Measurements from ENCODE around the gene GMPPA.
A peak's percentile ranks its signal among the peaks of the same experiment; 100 is the strongest.

The GMPPA gene

DNA sequence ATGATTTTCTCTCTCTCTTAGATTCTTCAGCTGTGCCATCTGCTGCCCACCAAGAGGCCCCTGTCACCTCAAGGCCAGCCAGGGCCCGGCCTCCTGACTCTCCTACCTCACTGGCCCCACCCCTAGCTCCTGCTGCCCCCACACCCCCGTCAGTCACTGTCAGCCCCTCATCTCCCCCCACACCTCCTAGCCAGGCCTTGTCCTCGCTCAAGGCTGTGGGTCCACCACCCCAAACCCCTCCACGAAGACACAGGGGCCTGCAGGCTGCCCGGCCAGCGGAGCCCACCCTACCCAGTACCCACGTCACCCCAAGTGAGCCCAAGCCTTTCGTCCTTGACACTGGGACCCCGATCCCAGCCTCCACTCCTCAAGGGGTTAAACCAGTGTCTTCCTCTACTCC lies 9.4 kb upstream of the GMPPA start:
- peaks cover under 1% of the 10 kb centered on the region for H3K4me1 Mint-ChIP-seq (ENCODE audit: low read depth)
- H3K27me3 Mint-ChIP-seq: peaks cover 14% of the 10 kb centered on the region
- no peaks in the 10 kb centered on the region for H3K9me3 Mint-ChIP-seq (ENCODE audit: low read depth)
- no peaks in the 10 kb centered on the region for H3K36me3 Mint-ChIP-seq
- no peak overlapping the region for H3K4me3 Mint-ChIP-seq
- H3K27ac Mint-ChIP-seq: no peak overlapping the region

DNA sequence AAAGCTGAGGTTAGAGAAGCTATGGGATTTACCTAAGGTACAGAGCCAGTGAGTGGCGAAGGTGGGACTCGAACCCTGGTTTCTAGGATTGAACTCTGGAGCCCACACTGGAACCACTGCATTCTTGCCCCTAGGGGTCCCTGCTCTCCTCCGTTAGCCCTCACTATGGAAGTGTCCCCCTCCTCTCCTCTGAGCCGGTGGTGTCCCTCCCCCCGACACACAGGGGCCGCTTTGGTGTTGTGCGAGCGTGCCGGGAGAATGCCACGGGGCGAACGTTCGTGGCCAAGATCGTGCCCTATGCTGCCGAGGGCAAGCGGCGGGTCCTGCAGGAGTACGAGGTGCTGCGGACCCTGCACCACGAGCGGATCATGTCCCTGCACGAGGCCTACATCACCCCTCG lies 8.5 kb upstream of the GMPPA start:
- Mint-ChIP-seq H3K27me3 (peaks cover 18% of the 10 kb centered on the region), H3K27ac (no peak overlapping the region), H3K36me3 (no peaks in the 10 kb centered on the region), H3K4me1 (ENCODE audit: low read depth) (no peaks in the 10 kb centered on the region), H3K9me3 (ENCODE audit: low read depth) (no peaks in the 10 kb centered on the region), H3K4me3 (no peak overlapping the region)

- Mint-ChIP-seq H3K27ac (no peak overlapping the region), H3K4me1 (ENCODE audit: low read depth) (no peaks in the 10 kb centered on the region), H3K9me3 (ENCODE audit: low read depth) (no peaks in the 10 kb centered on the region), H3K4me3 (no peak overlapping the region), H3K27me3 (peaks cover 17% of the 10 kb centered on the region), H3K36me3 (no peaks in the 10 kb centered on the region)
Measured at GRCh38 chr2:219490600-219491130, 8.0 kb upstream of the GMPPA start.

DNA sequence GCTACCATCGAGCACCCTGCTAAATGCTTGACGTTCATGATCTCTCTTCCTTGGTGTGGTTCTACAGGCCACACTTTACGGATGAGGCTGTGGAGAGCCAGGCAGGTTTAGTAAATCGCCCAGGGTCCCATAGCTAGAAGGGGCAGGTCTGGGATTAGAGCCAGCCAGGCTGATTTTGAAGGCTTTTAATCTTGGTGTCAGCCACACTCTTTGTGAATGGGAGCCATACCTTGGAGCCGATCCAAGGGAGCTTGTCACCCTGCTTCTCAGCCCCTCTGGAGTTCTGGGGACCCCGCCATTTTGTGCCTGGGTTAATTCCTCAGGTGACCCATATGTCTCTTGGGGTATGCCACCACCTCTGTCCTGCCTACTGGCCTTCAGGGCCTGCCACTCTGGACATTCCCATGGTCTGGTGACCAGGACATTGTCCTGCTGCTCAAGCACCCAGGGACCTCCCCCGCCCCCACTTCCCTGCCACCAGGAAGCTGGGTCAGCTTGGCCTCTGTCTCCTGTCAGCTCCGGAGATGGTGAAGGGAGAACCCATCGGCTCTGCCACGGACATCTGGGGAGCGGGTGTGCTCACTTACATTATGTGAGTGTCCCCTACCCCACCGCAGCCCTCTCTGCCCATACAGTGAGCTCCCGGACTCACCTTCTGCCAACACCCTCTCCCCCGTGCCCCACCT lies 7.3 kb upstream of the GMPPA start:
- no peaks in the 10 kb centered on the region for H3K36me3 Mint-ChIP-seq
- peaks cover under 1% of the 10 kb centered on the region for H3K4me1 Mint-ChIP-seq (ENCODE audit: low read depth)
- H3K9me3 Mint-ChIP-seq (ENCODE audit: low read depth): no peaks in the 10 kb centered on the region
- no peak overlapping the region for H3K27ac Mint-ChIP-seq
- peaks cover 16% of the 10 kb centered on the region for H3K27me3 Mint-ChIP-seq
- H3K4me3 Mint-ChIP-seq: no peak overlapping the region

DNA sequence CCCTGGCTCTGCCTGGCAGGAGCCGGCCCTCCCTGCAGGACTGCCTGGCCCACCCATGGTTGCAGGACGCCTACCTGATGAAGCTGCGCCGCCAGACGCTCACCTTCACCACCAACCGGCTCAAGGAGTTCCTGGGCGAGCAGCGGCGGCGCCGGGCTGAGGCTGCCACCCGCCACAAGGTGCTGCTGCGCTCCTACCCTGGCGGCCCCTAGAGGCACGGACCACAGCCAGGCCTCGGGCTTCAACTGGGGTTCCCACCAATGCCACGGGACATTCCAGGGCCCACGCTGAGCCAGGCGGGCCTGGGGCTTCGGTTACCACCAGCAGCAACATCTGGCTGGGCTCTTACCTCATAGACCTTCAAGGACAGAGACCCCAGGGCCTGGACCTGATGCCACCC lies 6.1 kb upstream of the GMPPA start:
- Mint-ChIP-seq H3K27me3 (peaks cover 22% of the 10 kb centered on the region), H3K9me3 (ENCODE audit: low read depth) (no peaks in the 10 kb centered on the region), H3K36me3 (no peaks in the 10 kb centered on the region), H3K4me3 (no peak overlapping the region), H3K4me1 (ENCODE audit: low read depth) (peaks cover 10% of the 10 kb centered on the region), H3K27ac (no peak overlapping the region)

DNA sequence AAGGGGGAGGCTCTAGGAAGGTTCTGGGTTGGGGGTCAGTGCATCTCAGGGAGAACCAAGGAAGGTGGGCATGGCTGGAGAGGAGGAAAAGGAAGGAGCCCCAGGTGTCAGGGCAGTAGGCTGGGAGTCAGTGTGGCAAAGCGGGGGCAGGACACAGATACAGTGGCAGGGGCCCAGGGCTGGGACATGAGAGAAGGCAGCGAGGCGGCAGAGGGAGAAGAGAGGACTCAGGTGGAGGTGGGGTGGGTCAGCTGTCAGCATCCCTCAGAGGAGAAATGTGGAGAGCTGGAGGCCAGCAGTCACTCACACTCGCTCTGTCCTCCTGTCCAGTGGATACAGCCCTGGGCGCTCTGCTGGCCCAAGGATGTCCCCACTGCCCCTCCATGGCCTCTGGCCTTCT lies 5.6 kb upstream of the GMPPA start:
- no peak overlapping the region for H3K27ac Mint-ChIP-seq
- H3K9me3 Mint-ChIP-seq (ENCODE audit: low read depth): no peaks in the 10 kb centered on the region
- H3K4me1 Mint-ChIP-seq (ENCODE audit: low read depth): peaks cover 11% of the 10 kb centered on the region
- peaks cover 20% of the 10 kb centered on the region for H3K27me3 Mint-ChIP-seq
- H3K4me3 Mint-ChIP-seq: no peak overlapping the region
- H3K36me3 Mint-ChIP-seq: no peaks in the 10 kb centered on the region

- Mint-ChIP-seq H3K36me3 (no peaks in the 10 kb centered on the region), H3K9me3 (ENCODE audit: low read depth) (no peaks in the 10 kb centered on the region), H3K4me1 (ENCODE audit: low read depth) (peaks cover 28% of the 10 kb centered on the region), H3K4me3 (no peak overlapping the region), H3K27ac (no peak overlapping the region), H3K27me3 (peaks cover 25% of the 10 kb centered on the region)
Measured at GRCh38 chr2:219494952-219495530, 3.6 kb upstream of the GMPPA start.

DNA sequence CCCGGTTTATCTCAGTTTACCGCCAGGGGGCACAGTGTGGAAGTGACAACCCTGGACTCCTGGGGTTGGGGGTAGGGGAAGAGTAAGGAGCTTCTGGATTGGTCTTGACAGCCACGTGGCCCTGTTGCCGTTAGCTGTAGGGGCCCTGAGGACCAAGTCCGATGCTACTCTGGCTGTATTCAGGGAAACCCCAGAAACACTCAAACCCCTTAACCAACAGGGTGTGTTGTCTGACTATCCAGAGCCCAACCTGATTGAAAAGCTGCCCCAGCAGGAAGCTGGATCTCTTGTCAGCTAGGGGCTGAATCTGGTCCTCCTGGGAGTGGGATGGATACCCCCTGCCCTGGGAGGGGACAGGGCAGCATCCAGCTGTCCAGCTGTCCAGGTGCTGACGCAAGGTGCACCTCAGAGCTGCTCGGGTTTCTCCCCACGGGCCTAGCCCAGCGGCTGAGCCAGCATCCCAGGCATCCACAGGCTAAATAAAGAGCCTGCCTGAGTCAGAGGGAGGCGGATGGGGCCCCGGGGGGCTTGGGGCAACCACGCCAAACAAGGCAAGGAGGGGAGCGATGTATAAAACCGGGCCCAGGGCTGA lies 3.1 kb upstream of the GMPPA start:
- H3K9me3 Mint-ChIP-seq (ENCODE audit: low read depth): no peaks in the 10 kb centered on the region
- peaks cover 25% of the 10 kb centered on the region for H3K27me3 Mint-ChIP-seq
- H3K27ac Mint-ChIP-seq: no peak overlapping the region
- H3K36me3 Mint-ChIP-seq: no peaks in the 10 kb centered on the region
- H3K4me1 Mint-ChIP-seq (ENCODE audit: low read depth): peaks cover 32% of the 10 kb centered on the region
- no peak overlapping the region for H3K4me3 Mint-ChIP-seq

GRCh38 chr2:219496247-219496824 lies 2.4 kb upstream of the GMPPA start:
- peaks cover 32% of the 10 kb centered on the region for H3K4me1 Mint-ChIP-seq (ENCODE audit: low read depth)
- peak overlapping the region; percentile 63 for H3K4me3 Mint-ChIP-seq
- peaks cover 25% of the 10 kb centered on the region for H3K27me3 Mint-ChIP-seq
- no peaks in the 10 kb centered on the region for H3K9me3 Mint-ChIP-seq (ENCODE audit: low read depth)
- no peak overlapping the region for H3K27ac Mint-ChIP-seq
- H3K36me3 Mint-ChIP-seq: no peaks in the 10 kb centered on the region

DNA sequence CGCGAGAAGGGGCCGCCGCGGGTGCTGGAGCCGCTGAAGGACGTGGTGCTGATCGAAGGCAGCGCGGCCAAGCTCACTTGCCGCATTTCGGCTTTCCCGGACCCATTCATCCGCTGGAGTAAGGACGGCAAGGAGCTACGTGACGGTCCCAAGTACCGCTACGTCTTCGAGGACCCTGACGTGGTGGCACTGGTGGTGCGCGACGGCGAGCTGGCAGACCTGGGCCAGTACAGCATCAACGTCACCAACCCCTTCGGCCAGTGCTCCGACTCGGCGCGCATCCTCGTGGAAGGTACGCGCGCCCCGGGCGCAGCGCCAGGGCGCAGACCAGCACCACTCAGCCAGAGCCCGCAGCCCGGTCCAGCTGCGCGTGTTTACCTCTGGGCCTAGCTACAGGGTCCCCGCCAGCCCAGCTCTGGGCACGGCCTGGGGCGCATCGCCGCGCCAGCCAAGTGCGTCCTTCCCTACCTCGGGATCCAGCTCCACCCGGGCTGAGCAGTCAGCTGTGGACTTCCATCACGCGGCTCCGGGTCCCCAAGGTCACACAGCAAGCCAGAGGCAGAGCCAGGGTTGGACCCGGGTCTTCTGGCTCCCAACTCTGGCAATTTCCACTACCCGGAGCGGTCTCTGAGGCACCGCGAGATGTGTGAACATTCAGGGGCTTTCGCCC lies 1.7 kb upstream of the GMPPA start:
- H3K27me3 Mint-ChIP-seq: peaks cover 25% of the 10 kb centered on the region
- H3K4me1 Mint-ChIP-seq (ENCODE audit: low read depth): peaks cover 32% of the 10 kb centered on the region
- H3K9me3 Mint-ChIP-seq (ENCODE audit: low read depth): no peaks in the 10 kb centered on the region
- H3K27ac Mint-ChIP-seq: no peak overlapping the region
- H3K4me3 Mint-ChIP-seq: peak overlapping the region; percentile 100
- H3K36me3 Mint-ChIP-seq: no peaks in the 10 kb centered on the region

DNA sequence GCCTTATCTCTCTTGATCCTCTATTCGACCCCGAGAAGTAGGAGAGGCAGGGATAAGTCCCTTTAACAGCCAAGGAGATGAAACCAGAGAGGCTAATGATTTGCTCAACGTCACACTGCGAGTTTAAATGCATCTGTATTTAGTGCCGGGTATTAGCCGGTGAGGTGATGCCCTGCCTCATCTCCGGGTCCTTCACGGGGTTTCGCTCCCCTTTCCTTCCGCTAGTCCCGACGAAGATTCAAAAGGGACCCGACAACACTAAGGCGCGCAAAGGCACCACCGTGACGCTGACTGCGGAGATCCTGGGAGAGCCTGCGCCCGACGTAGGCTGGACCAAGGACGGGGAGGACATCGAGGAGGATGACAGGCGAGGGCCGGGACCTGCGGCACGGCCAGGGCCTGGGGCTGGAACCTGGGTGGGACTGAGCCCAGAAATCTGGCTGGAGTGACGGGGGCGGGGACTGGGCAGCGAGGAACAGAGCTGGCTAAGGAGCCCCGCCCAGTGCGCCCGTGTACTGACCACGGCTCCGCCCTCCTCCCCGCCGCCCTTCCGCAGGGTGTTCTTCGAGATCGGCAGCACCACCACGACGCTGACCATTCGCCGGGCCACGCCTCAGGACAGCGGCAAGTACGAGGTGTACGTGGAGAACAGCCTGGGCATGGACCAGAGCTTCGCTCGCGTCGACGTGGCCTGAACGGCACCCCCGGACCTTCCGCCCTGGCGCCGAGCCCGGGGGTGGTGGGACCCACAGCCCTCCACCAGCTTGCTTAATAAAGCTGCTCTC lies 1.0 kb upstream of the GMPPA start:
- Mint-ChIP-seq H3K4me1 (ENCODE audit: low read depth) (peaks cover 32% of the 10 kb centered on the region), H3K9me3 (ENCODE audit: low read depth) (no peaks in the 10 kb centered on the region), H3K36me3 (no peaks in the 10 kb centered on the region), H3K27me3 (peaks cover 25% of the 10 kb centered on the region), H3K27ac (no peak overlapping the region), H3K4me3 (peak overlapping the region; percentile 100)

DNA sequence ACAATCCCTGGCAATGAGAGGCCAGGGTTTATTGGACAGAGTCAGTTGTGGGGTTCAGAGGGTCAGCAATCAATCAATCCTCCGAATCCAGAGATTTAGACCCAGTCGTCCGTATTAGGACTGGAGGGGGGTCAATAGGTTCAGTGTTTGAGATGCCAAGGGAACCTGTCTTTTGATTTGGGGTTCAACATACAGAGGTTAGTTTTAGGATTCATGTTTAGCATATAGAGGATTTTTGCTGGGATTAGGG lies 292 bp downstream of the GMPPA start:
- Mint-ChIP-seq H3K36me3 (peaks cover 5% of the 10 kb centered on the region), H3K27ac (peak overlapping the region; percentile 96), H3K4me3 (peak overlapping the region; percentile 100), H3K27me3 (peaks cover 22% of the 10 kb centered on the region), H3K9me3 (ENCODE audit: low read depth) (no peaks in the 10 kb centered on the region), H3K4me1 (ENCODE audit: low read depth) (peaks cover 32% of the 10 kb centered on the region)

- Mint-ChIP-seq H3K4me3 (peak overlapping the region; percentile 100), H3K9me3 (ENCODE audit: low read depth) (no peaks in the 10 kb centered on the region), H3K27me3 (peaks cover 22% of the 10 kb centered on the region), H3K27ac (peak overlapping the region; percentile 96), H3K4me1 (ENCODE audit: low read depth) (peaks cover 32% of the 10 kb centered on the region), H3K36me3 (peaks cover 9% of the 10 kb centered on the region)
Measured at GRCh38 chr2:219499555-219499954, 864 bp downstream of the GMPPA start.

GRCh38 chr2:219500135-219500534 lies 1.4 kb downstream of the GMPPA start:
- no peaks in the 10 kb centered on the region for H3K9me3 Mint-ChIP-seq (ENCODE audit: low read depth)
- H3K27me3 Mint-ChIP-seq: peaks cover 18% of the 10 kb centered on the region
- H3K27ac Mint-ChIP-seq: peak overlapping the region; percentile 34
- H3K4me1 Mint-ChIP-seq (ENCODE audit: low read depth): peaks cover 32% of the 10 kb centered on the region
- peaks cover 9% of the 10 kb centered on the region for H3K36me3 Mint-ChIP-seq
- peak overlapping the region; percentile 100 for H3K4me3 Mint-ChIP-seq

Data from activated naive CD8-positive, alpha-beta T cell (primary cell).